Measurements from ENCODE around the gene CCL14. TPM values are rescaled to one million over a fixed set of nuclear protein-coding genes. Genes with fewer than 3 reads are reported as not detected.

The CCL14 gene
- polyA plus RNA-seq, 1 of the 3 experiments (the other 2 are of a cell fraction): not detected

DNA sequence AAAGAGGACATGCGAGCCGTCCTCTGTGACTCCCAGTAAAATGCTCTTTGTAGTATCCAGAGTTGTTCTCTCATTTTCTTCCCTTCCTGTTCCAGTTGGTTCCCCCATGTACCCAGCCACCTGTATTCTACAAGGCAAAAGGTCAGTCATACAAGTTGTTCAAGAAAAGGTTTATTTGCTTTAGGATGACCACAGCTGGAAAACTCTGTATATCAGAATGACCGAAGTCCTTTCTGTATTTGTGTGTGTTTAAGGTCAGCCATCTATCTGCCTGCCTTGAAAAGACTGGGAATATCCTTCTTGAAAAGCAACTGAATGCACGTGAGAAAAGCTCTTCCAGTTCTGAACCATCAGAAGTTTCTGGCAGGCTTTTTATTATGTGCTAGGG lies 13.6 kb downstream of the CCL14 start:
- H3K36me3 ChIP-seq (replicated peaks in 1 of 2; ENCODE audit: control insufficient read depth in 1 of 2, insufficient read depth in 2 of 2, low read length in 1 of 2): no peaks in the 10 kb centered on the region
- TF ChIP-seq JUND (IDR thresholded peaks at IDR 0.05) (no peak), TCF12 (IDR thresholded peaks at IDR 0.05) (no peak), RCOR1 (IDR thresholded peaks at IDR 0.05; ENCODE audit: low read length) (no peak)
- TF ChIP-seq, protein P1, sequence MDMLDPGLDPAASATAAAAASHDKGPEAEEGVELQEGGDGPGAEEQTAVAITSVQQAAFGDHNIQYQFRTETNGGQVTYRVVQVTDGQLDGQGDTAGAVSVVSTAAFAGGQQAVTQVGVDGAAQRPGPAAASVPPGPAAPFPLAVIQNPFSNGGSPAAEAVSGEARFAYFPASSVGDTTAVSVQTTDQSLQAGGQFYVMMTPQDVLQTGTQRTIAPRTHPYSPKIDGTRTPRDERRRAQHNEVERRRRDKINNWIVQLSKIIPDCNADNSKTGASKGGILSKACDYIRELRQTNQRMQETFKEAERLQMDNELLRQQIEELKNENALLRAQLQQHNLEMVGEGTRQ (IDR thresholded peaks at IDR 0.05; ENCODE audit: borderline replicate concordance, low read depth, low read length): no peak
- no peak for DNase-seq
- H4K20me1 ChIP-seq (ENCODE audit: insufficient read depth): no peaks in the 10 kb centered on the region
- CTCF ChIA-PET: interaction anchor here (0.7 to 5.7 kb wide), 4 partner anchors 100 to 510 kb away, joined by 4 to 48 read pairs (median 5); no protein-coding TSS in a partner anchor
- H3K4me2 ChIP-seq: no peak overlapping the region
- no peak overlapping the region for H3K27ac ChIP-seq (ENCODE audit: low read depth in 2 of 2, low read length in 1 of 2)
- POLR2A ChIA-PET: no interaction called here
- no peaks in the 10 kb centered on the region for H3K79me2 ChIP-seq (ENCODE audit: insufficient read depth)
- H3K9me2 ChIP-seq: no peaks in the 10 kb centered on the region
- H3K27me3 ChIP-seq (ENCODE audit: insufficient read depth): peaks cover 30% of the 10 kb centered on the region; the same call in 1 of the 2 replicates
- 60% methylated on average over 4 of the region's 4 CpGs for WGBS (ENCODE audit: low lambda C conversion rate)
- no peaks in the 10 kb centered on the region for H3F3A ChIP-seq (replicated peaks; ENCODE audit: insufficient read depth)
- H2AFZ ChIP-seq (ENCODE audit: low read depth): no peak overlapping the region
- no peaks in the 10 kb centered on the region for H3K4me1 ChIP-seq (ENCODE audit: control insufficient read depth in 1 of 2, insufficient read depth in 2 of 2, low read depth in 1 of 2, low read length in 1 of 2)
- no peak overlapping the region for H3K9ac ChIP-seq
- H3K9me3 ChIP-seq: no peaks in the 10 kb centered on the region
- H3K4me3 ChIP-seq (ENCODE audit: low read depth in 2 of 2, low read length in 1 of 2): no peak overlapping the region

DNA sequence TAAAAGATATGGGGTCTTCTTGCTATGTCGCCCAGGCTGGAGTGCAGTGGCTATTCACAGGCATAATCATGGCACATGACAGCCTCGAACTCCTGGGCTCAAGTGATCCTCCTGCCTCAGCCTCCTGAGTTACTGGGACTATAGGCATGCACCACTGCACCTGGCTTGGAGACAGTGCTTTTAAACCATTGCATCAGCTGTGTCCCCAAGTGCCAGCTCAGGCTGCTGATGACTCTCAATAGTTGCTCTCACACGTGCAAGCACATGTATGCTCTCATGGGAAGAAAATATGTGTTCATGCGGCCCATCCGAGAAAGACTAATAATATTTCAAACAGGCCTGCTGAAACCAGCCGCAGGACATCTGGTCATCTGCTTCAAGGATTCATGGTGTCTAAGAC lies 14.0 kb downstream of the CCL14 start:
- POLR2A ChIA-PET: no interaction called here
- H3K9me3 ChIP-seq: no peaks in the 10 kb centered on the region
- H4K20me1 ChIP-seq (ENCODE audit: insufficient read depth): no peaks in the 10 kb centered on the region
- WGBS (ENCODE audit: low lambda C conversion rate): 42% methylated on average over 6 of the region's 6 CpGs
- H3K4me3 ChIP-seq (ENCODE audit: low read depth in 2 of 2, low read length in 1 of 2): no peak overlapping the region
- H3K27me3 ChIP-seq (ENCODE audit: insufficient read depth): peaks cover 30% of the 10 kb centered on the region; the same call in 1 of the 2 replicates
- H3F3A ChIP-seq (replicated peaks; ENCODE audit: insufficient read depth): no peaks in the 10 kb centered on the region
- H3K4me1 ChIP-seq (ENCODE audit: control insufficient read depth in 1 of 2, insufficient read depth in 2 of 2, low read depth in 1 of 2, low read length in 1 of 2): no peaks in the 10 kb centered on the region
- no peak overlapping the region for H3K4me2 ChIP-seq
- H3K36me3 ChIP-seq (replicated peaks in 1 of 2; ENCODE audit: control insufficient read depth in 1 of 2, insufficient read depth in 2 of 2, low read length in 1 of 2): no peaks in the 10 kb centered on the region
- no peak for TF ChIP-seq EP300 (IDR thresholded peaks at IDR 0.05; ENCODE audit: borderline replicate concordance in 1 of 2, low read depth in 1 of 2, low read length in 1 of 2)
- no peak for TF ChIP-seq SIN3A (IDR thresholded peaks at IDR 0.05; ENCODE audit: borderline replicate concordance, low read depth, low read length)
- no peak for TF ChIP-seq RXRA (IDR thresholded peaks at IDR 0.05; ENCODE audit: borderline replicate concordance, low read depth)
- TF ChIP-seq, protein P2, sequence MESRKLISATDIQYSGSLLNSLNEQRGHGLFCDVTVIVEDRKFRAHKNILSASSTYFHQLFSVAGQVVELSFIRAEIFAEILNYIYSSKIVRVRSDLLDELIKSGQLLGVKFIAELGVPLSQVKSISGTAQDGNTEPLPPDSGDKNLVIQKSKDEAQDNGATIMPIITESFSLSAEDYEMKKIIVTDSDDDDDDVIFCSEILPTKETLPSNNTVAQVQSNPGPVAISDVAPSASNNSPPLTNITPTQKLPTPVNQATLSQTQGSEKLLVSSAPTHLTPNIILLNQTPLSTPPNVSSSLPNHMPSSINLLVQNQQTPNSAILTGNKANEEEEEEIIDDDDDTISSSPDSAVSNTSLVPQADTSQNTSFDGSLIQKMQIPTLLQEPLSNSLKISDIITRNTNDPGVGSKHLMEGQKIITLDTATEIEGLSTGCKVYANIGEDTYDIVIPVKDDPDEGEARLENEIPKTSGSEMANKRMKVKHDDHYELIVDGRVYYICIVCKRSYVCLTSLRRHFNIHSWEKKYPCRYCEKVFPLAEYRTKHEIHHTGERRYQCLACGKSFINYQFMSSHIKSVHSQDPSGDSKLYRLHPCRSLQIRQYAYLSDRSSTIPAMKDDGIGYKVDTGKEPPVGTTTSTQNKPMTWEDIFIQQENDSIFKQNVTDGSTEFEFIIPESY (IDR thresholded peaks at IDR 0.05; ENCODE audit: borderline replicate concordance, low read depth): no peak
- TF ChIP-seq, protein P3, sequence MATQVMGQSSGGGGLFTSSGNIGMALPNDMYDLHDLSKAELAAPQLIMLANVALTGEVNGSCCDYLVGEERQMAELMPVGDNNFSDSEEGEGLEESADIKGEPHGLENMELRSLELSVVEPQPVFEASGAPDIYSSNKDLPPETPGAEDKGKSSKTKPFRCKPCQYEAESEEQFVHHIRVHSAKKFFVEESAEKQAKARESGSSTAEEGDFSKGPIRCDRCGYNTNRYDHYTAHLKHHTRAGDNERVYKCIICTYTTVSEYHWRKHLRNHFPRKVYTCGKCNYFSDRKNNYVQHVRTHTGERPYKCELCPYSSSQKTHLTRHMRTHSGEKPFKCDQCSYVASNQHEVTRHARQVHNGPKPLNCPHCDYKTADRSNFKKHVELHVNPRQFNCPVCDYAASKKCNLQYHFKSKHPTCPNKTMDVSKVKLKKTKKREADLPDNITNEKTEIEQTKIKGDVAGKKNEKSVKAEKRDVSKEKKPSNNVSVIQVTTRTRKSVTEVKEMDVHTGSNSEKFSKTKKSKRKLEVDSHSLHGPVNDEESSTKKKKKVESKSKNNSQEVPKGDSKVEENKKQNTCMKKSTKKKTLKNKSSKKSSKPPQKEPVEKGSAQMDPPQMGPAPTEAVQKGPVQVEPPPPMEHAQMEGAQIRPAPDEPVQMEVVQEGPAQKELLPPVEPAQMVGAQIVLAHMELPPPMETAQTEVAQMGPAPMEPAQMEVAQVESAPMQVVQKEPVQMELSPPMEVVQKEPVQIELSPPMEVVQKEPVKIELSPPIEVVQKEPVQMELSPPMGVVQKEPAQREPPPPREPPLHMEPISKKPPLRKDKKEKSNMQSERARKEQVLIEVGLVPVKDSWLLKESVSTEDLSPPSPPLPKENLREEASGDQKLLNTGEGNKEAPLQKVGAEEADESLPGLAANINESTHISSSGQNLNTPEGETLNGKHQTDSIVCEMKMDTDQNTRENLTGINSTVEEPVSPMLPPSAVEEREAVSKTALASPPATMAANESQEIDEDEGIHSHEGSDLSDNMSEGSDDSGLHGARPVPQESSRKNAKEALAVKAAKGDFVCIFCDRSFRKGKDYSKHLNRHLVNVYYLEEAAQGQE (IDR thresholded peaks at IDR 0.05; ENCODE audit: low read depth, low read length): no peak
- TF ChIP-seq, protein P4, sequence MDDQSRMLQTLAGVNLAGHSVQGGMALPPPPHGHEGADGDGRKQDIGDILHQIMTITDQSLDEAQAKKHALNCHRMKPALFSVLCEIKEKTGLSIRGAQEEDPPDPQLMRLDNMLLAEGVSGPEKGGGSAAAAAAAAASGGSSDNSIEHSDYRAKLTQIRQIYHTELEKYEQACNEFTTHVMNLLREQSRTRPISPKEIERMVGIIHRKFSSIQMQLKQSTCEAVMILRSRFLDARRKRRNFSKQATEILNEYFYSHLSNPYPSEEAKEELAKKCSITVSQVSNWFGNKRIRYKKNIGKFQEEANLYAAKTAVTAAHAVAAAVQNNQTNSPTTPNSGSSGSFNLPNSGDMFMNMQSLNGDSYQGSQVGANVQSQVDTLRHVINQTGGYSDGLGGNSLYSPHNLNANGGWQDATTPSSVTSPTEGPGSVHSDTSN (IDR thresholded peaks at IDR 0.05): no peak
- no peak for TF ChIP-seq RFX5 (IDR thresholded peaks at IDR 0.05; ENCODE audit: low read length)
- TF ChIP-seq FOSL2 (IDR thresholded peaks at IDR 0.05; ENCODE audit: borderline replicate concordance, low read depth): no peak
- TF ChIP-seq EZH2phosphoT487 (IDR thresholded peaks at IDR 0.05; ENCODE audit: borderline replicate concordance, low read depth): no peak
- H3K9me2 ChIP-seq: no peaks in the 10 kb centered on the region
- H3K79me2 ChIP-seq (ENCODE audit: insufficient read depth): no peaks in the 10 kb centered on the region
- CTCF ChIA-PET: interaction anchor here (1.5 to 5.7 kb wide), 5 partner anchors 10 to 510 kb away, joined by 4 to 48 read pairs (median 6); no protein-coding TSS in a partner anchor
- H3K9ac ChIP-seq: no peak overlapping the region
- H3K27ac ChIP-seq (ENCODE audit: low read depth in 2 of 2, low read length in 1 of 2): no peak overlapping the region
- H2AFZ ChIP-seq (ENCODE audit: low read depth): no peak overlapping the region
- DNase-seq: no peak

Measured in SK-N-SH (cell line).